ENCODE measurements around the gene IGSF9B. TPM values are rescaled to one million over a fixed set of nuclear protein-coding genes. Genes with fewer than 3 reads are reported as not detected.

IGSF9B gene
- total RNA-seq, 2 experiments from 2014 or later, result 24.3 to 27.4 TPM

DNA sequence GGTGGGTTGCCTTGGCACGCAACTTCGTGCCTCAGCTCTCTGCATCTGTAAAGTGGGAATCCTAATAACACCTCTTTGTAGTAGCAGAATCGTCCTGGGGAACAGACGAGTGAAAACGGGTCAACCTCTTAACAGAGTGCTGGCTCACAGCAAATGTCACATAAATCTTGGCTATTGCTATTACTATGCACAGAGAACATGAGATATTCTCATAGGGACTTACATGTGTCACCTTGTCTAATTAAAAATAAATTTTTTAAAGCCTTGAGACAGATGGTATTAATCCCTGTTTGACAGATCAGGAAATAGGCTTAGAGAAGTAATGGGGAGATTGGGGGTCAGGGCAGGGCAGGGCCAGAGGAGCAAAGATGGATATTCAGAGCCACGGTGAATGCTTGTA, 44.3 kb upstream of the IGSF9B start:
- no peaks in the 10 kb centered on the region for H3K9me3 Mint-ChIP-seq
- ATAC-seq (ENCODE audit: poor library complexity), result no peak
- intact Hi-C loops (cut with DNase I, micrococcal nuclease), result no loop called here

DNA sequence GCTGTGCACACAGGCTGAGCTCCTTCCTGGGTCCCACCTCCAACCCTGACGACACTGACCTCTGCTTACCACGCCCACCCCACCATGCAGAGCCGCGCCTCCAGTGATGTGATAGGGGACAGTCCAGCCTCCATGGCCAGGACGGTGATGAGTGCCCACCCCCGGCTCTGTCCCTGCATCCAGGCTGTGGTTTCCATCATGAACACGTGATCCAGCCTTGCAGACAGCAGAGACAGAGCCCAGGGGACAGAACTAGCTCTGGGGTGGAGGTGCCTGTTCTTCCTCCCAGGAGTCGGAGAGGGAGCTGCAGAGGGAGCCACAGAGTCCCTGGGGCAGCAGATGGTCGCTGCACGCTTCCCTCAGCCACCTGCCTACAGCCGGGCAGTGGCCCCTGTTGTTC, 42.6 kb upstream of the IGSF9B start:
- Histone ChIP-seq H3K36me3 (ENCODE audit: insufficient read depth, low read length) (no peaks in the 10 kb centered on the region), H3K27me3 (ENCODE audit: control insufficient read depth in 1 of 2, insufficient read depth in 2 of 2, low read length in 2 of 2) (no peaks in the 10 kb centered on the region), H3K4me1 (ENCODE audit: insufficient read depth, low read length) (no peaks in the 10 kb centered on the region), H3K27ac (ENCODE audit: low read depth in 1 of 2, low read length in 2 of 2) (no peak overlapping the region), H3K9me3 (ENCODE audit: control insufficient read depth in 1 of 2, insufficient read depth in 1 of 2, low read length in 2 of 2) (no peaks in the 10 kb centered on the region), H3K4me3 (ENCODE audit: low read length) (no peak overlapping the region)
- Mint-ChIP-seq H3K4me3 (no peak overlapping the region), H3K27me3 (no peaks in the 10 kb centered on the region), H3K9me3 (no peaks in the 10 kb centered on the region), H3K36me3 (ENCODE audit: low read depth) (no peaks in the 10 kb centered on the region), H3K27ac (no peak overlapping the region), H3K4me1 (ENCODE audit: low read depth) (no peaks in the 10 kb centered on the region)
- TF ChIP-seq, protein P1, sequence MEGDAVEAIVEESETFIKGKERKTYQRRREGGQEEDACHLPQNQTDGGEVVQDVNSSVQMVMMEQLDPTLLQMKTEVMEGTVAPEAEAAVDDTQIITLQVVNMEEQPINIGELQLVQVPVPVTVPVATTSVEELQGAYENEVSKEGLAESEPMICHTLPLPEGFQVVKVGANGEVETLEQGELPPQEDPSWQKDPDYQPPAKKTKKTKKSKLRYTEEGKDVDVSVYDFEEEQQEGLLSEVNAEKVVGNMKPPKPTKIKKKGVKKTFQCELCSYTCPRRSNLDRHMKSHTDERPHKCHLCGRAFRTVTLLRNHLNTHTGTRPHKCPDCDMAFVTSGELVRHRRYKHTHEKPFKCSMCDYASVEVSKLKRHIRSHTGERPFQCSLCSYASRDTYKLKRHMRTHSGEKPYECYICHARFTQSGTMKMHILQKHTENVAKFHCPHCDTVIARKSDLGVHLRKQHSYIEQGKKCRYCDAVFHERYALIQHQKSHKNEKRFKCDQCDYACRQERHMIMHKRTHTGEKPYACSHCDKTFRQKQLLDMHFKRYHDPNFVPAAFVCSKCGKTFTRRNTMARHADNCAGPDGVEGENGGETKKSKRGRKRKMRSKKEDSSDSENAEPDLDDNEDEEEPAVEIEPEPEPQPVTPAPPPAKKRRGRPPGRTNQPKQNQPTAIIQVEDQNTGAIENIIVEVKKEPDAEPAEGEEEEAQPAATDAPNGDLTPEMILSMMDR (IDR thresholded peaks at IDR 0.05), result no peak
- POLR2A ChIA-PET, result no interaction called here
- no peak for DNase-seq
- no peak for ATAC-seq (ENCODE audit: poor library complexity)
- CTCF ChIA-PET, result no interaction called here
- intact Hi-C loops (cut with DNase I, micrococcal nuclease), result no loop called here

More for the DNA sequence above, 44.3 kb upstream of the IGSF9B start:
- Histone ChIP-seq H3K36me3 (ENCODE audit: insufficient read depth, low read length) (no peaks in the 10 kb centered on the region), H3K4me3 (ENCODE audit: low read length) (no peak overlapping the region), H3K27ac (ENCODE audit: low read depth in 1 of 2, low read length in 2 of 2) (no peak overlapping the region), H3K4me1 (ENCODE audit: insufficient read depth, low read length) (no peaks in the 10 kb centered on the region), H3K9me3 (ENCODE audit: control insufficient read depth in 1 of 2, insufficient read depth in 1 of 2, low read length in 2 of 2) (no peaks in the 10 kb centered on the region), H3K27me3 (ENCODE audit: control insufficient read depth in 1 of 2, insufficient read depth in 2 of 2, low read length in 2 of 2) (no peaks in the 10 kb centered on the region)
- Mint-ChIP-seq H3K27ac (no peak overlapping the region), H3K4me1 (ENCODE audit: low read depth) (no peaks in the 10 kb centered on the region), H3K36me3 (ENCODE audit: low read depth) (no peaks in the 10 kb centered on the region), H3K4me3 (no peak overlapping the region), H3K27me3 (no peaks in the 10 kb centered on the region)
- TF ChIP-seq, protein P1 (IDR thresholded peaks at IDR 0.05), result no peak
- no peak for DNase-seq
- ChIA-PET POLR2A (no interaction called here), CTCF (no interaction called here)

DNA sequence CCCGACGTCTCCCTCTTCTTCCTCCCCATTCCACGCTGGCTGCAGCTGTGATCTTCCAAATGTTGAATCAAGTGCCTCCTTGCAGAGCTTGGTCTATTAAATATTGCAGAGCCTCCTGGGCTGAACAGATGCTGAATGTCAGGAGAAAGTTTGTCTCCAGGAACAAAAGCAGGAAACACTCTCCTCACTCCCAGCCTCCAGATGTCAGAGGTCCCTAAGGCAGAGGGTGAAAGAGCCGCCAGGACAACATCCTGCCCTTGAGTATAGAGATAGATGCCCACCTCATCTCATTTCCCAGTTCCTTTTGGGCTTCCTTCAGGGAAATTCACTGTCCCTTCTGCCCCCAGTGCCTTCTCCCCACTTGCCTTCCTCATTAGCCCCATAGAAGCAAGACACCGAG, 40.8 kb upstream of the IGSF9B start:
- POLR2A ChIA-PET, result no interaction called here
- Histone ChIP-seq H3K4me1 (ENCODE audit: insufficient read depth, low read length) (no peaks in the 10 kb centered on the region), H3K27ac (ENCODE audit: low read depth in 1 of 2, low read length in 2 of 2) (no peak overlapping the region), H3K9me3 (ENCODE audit: control insufficient read depth in 1 of 2, insufficient read depth in 1 of 2, low read length in 2 of 2) (no peaks in the 10 kb centered on the region), H3K27me3 (ENCODE audit: control insufficient read depth in 1 of 2, insufficient read depth in 2 of 2, low read length in 2 of 2) (no peaks in the 10 kb centered on the region), H3K4me3 (ENCODE audit: low read length) (no peak overlapping the region), H3K36me3 (ENCODE audit: insufficient read depth, low read length) (no peaks in the 10 kb centered on the region)
- TF ChIP-seq, protein P1 (IDR thresholded peaks at IDR 0.05), result no peak
- Mint-ChIP-seq H3K27ac (no peak overlapping the region), H3K27me3 (no peaks in the 10 kb centered on the region), H3K36me3 (ENCODE audit: low read depth) (no peaks in the 10 kb centered on the region), H3K4me1 (ENCODE audit: low read depth) (no peaks in the 10 kb centered on the region), H3K9me3 (no peaks in the 10 kb centered on the region), H3K4me3 (no peak overlapping the region)
- ATAC-seq (ENCODE audit: poor library complexity) (no peak), DNase-seq (no peak)
- intact Hi-C loops (cut with DNase I, micrococcal nuclease), result no loop called here
- CTCF ChIA-PET, result no interaction called here
